Cardiac muscle cell (in vitro differentiated cells and primary cell): ENCODE measurements around the gene MTOR. TPM values are rescaled to one million over a fixed set of nuclear protein-coding genes. Genes with fewer than 3 reads are reported as not detected.
A peak's percentile ranks its signal among the peaks of the same experiment; 100 is the strongest.

ENCODE experiments used
- DNase-seq, 2 donors: peaks; one replicate each; pipeline versions ENCODE4 v3.0.0 to v3.0.0-alpha.2; 2010 to 2017; ENCODE audit warnings: low read depth in 1 of 2, low spot score in 1 of 2
- H3K27ac ChIP-seq: fragments of 200-600 bp; sonication (generic); 2 replicates; pipeline ENCODE4 v1.5.1; 2016
- H3K27me3 ChIP-seq: fragments of 200-600 bp; sonication (generic); 2 replicates; pipeline ENCODE4 v1.6.0; 2016; ENCODE audit warnings: control low read depth
- H3K36me3 ChIP-seq: fragments of 200-600 bp; sonication (generic); 2 replicates; pipeline ENCODE4 v1.5.1; 2016; ENCODE audit warnings: control low read depth
- H3K4me1 ChIP-seq: fragments of 200-600 bp; sonication (generic); 2 replicates; pipeline ENCODE4 v1.8.1; 2017; ENCODE audit warnings: low read depth, mild to moderate bottlenecking, mixed run types
- H3K4me3 ChIP-seq: fragments of 200-600 bp; sonication (generic); 2 replicates; pipeline ENCODE4 v1.5.1; 2016; ENCODE audit warnings: mild to moderate bottlenecking
- H3K9me3 ChIP-seq: fragments of 200-600 bp; sonication (generic); 2 replicates; pipeline ENCODE4 v1.5.1; 2017; ENCODE audit warnings: low read depth, mild to moderate bottlenecking, control low read depth
- polyA plus RNA-seq: library from polyadenylated mRNA; unstranded; fragments of >200 nt; fragmentation: Nextera tagmentation; extraction: Ambion mirVana; gene quantifications from 2 replicates; pipeline ENCODE4 v1.2.1, GENCODE V29; 2016
- total RNA-seq: library from RNA; depleted of rRNA; stranded (reverse); fragments of >200 nt; gene quantifications from 2 replicates; pipeline ENCODE4 v1.2.3, GENCODE V29; 2016
- TF ChIP-seq, protein P1 (sequence below): IDR thresholded peaks from 2 replicates; pipeline ENCODE4 v1.5.1; 2012; ENCODE audit warnings: low read depth, mild to moderate bottlenecking, low read length

The MTOR gene
- total and polyA plus RNA-seq, 2 experiments from 2014 or later: 21.5 to 45.7 TPM

DNA sequence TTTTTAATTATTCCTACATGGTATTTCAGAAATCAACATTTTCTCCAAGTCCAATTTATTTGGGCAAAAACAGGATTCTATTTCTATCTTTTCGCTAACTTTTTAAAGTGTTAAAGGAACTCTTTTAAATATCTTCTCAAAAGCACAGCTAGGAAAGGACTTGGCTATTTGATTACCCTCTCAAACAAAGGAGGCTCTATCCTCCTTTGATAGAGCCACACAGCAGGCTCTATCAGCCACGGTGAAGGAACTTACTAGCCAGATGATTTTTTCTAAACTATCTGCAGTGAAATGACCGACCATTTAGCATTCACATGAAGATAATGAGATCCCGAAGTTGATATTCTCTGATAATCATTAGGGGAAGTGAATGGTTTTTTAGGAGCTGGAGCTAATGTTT, 64.1 kb downstream of the MTOR start:
- no peaks in the 10 kb centered on the region for H3K27me3 ChIP-seq
- no peak for DNase-seq
- TF ChIP-seq, protein P1, sequence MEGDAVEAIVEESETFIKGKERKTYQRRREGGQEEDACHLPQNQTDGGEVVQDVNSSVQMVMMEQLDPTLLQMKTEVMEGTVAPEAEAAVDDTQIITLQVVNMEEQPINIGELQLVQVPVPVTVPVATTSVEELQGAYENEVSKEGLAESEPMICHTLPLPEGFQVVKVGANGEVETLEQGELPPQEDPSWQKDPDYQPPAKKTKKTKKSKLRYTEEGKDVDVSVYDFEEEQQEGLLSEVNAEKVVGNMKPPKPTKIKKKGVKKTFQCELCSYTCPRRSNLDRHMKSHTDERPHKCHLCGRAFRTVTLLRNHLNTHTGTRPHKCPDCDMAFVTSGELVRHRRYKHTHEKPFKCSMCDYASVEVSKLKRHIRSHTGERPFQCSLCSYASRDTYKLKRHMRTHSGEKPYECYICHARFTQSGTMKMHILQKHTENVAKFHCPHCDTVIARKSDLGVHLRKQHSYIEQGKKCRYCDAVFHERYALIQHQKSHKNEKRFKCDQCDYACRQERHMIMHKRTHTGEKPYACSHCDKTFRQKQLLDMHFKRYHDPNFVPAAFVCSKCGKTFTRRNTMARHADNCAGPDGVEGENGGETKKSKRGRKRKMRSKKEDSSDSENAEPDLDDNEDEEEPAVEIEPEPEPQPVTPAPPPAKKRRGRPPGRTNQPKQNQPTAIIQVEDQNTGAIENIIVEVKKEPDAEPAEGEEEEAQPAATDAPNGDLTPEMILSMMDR: no peak
- no peaks in the 10 kb centered on the region for H3K9me3 ChIP-seq
- H3K27ac ChIP-seq: no peak overlapping the region
- H3K4me1 ChIP-seq: no peaks in the 10 kb centered on the region
- no peak overlapping the region for H3K4me3 ChIP-seq
- peaks cover 48% of the 10 kb centered on the region for H3K36me3 ChIP-seq

DNA sequence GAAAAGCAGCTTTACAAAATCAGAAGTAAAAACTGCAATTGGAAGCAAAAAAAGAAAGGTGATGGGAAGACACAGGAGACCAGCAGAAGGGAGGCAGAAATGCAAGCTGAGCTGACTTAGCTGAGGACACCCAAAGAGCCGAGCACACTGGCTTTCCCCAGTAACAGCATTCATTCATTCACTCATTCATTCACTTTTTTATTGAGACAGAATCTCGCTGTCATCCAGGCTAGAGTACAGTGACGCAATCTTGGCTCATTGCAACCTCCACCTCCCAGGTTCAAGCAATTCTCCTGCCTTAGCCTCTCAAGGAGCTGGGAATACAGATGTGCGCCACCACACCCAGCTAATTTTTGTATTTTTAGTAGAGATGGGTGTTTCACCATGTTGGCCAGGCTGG, 65.0 kb downstream of the MTOR start:
- Histone ChIP-seq H3K27ac (no peak overlapping the region), H3K4me3 (no peak overlapping the region), H3K27me3 (no peaks in the 10 kb centered on the region), H3K36me3 (peaks cover 48% of the 10 kb centered on the region), H3K9me3 (no peaks in the 10 kb centered on the region), H3K4me1 (no peaks in the 10 kb centered on the region)
- no peak for DNase-seq
- TF ChIP-seq, protein P1: no peak

DNA sequence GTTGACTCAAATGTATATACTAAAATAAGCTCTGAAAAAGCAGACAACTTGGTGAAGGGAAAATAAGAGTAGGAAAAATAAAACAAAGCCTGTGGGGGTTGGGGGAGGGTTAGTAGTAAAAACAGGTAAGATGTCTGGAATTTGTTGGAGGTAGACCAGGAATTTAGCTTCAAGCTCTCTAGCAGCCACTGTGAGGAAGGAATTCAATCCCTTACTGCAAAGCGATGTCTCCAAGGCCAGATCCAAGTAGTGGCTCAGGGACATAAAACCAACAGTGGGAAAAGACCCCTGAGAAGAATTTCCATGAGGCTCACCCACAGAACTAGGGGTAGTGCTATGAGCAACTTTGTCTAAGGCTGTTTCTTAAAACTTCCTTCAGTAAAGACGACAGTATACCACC, 65.4 kb downstream of the MTOR start:
- Histone ChIP-seq H3K4me1 (no peaks in the 10 kb centered on the region), H3K4me3 (no peak overlapping the region), H3K36me3 (peaks cover 48% of the 10 kb centered on the region), H3K27me3 (no peaks in the 10 kb centered on the region), H3K9me3 (no peaks in the 10 kb centered on the region), H3K27ac (no peak overlapping the region)
- DNase-seq: no peak
- TF ChIP-seq, protein P1: no peak

DNA sequence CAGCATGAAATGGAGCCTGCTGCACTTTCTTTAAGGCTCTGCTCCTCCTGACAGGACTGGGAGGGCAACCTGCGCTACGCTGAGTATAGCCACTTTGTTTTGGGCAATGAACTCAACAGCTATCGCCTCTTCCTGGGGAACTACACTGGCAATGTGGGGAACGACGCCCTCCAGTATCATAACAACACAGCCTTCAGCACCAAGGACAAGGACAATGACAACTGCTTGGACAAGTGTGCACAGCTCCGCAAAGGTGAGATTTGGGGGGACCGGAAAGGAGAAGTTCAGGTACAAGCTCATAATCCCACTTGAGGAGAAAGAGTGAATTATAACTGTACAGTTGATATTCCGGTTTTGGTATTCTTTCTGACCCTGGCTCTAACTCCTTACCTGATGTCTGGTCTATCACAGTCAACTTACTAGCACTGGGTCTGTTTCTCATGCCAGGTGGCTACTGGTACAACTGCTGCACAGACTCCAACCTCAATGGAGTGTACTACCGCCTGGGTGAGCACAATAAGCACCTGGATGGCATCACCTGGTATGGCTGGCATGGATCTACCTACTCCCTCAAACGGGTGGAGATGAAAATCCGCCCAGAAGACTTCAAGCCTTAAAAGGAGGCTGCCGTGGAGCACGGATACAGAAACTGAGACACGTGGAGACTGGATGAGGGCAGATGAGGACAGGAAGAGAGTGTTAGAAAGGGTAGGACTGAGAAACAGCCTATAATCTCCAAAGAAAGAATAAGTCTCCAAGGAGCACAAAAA, 67.8 kb downstream of the MTOR start:
- Histone ChIP-seq H3K4me1 (no peaks in the 10 kb centered on the region), H3K27ac (no peak overlapping the region), H3K4me3 (no peak overlapping the region), H3K27me3 (no peaks in the 10 kb centered on the region), H3K36me3 (peaks cover 44% of the 10 kb centered on the region), H3K9me3 (no peaks in the 10 kb centered on the region)
- DNase-seq: peak in 1 of 2 donors; percentile 52
- TF ChIP-seq, protein P1: no peak

DNA sequence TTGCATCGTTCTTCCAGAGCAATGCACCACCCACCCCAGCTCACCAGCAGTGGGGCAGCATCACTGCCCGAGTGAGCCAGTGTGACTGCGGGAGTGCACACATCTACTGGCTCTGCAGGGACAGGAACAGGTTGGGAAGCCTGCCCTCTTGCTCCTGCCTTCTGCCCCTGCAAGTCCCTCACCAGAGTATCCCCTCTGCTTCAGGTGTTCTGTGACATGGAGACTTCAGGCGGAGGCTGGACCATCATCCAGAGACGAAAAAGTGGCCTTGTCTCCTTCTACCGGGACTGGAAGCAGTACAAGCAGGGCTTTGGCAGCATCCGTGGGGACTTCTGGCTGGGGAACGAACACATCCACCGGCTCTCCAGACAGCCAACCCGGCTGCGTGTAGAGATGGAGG, 69.0 kb downstream of the MTOR start:
- TF ChIP-seq, protein P1: no peak
- DNase-seq: no peak
- H3K9me3 ChIP-seq: no peaks in the 10 kb centered on the region
- no peak overlapping the region for H3K4me3 ChIP-seq
- peaks cover 3% of the 10 kb centered on the region for H3K4me1 ChIP-seq
- no peaks in the 10 kb centered on the region for H3K27me3 ChIP-seq
- H3K27ac ChIP-seq: no peak overlapping the region
- H3K36me3 ChIP-seq: peaks cover 33% of the 10 kb centered on the region
